Panc1 (cell line): ENCODE data around the gene MLANA.

Experiments used
- POLR2AphosphoS5 ChIP-seq: IDR thresholded peaks from 2 replicates; pipeline ENCODE4 v1.6.1; 2012; ENCODE audit warnings: mild to moderate bottlenecking, low read depth, low read length, moderate library complexity
- SIN3A ChIP-seq: IDR thresholded peaks from 2 replicates; pipeline ENCODE4 v1.6.1; 2012; ENCODE audit warnings: low read depth, mild to moderate bottlenecking, low read length, moderate library complexity, borderline replicate concordance; ENCODE audit not compliant: insufficient read depth
- TF ChIP-seq, protein P1 (sequence below): fragments of 450-650 bp; IDR thresholded peaks from 2 replicates; pipeline ENCODE4 v1.5.1; 2017; ENCODE audit warnings: mild to moderate bottlenecking
- TF ChIP-seq, protein P2 (sequence below), 2 experiments: IDR thresholded peaks; 2 replicates each; pipeline ENCODE4 v1.6.1; 2011 to 2012; ENCODE audit warnings: low read depth in 2 of 2, control low read depth in 1 of 2, low read length in 1 of 2, mild to moderate bottlenecking in 1 of 2, moderate library complexity in 1 of 2; ENCODE audit not compliant: insufficient read depth in 1 of 2

DNA sequence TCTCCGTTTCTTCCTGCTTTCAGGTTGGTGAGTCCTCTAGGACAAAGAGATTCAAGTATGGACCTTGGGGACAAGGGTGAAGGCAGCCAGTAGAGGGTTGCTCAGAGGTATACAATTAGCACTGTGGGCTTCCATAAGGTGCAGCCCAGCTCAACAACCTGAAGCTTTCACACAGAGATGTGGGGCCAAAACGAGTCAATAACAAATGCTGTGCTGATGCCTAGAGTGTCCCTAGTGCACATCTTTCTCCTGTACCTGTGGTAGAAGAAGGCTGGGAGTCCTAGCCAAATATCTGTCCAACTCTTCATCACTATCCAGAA lies 20.7 kb upstream of the MLANA start:
- TF ChIP-seq, protein P1, sequence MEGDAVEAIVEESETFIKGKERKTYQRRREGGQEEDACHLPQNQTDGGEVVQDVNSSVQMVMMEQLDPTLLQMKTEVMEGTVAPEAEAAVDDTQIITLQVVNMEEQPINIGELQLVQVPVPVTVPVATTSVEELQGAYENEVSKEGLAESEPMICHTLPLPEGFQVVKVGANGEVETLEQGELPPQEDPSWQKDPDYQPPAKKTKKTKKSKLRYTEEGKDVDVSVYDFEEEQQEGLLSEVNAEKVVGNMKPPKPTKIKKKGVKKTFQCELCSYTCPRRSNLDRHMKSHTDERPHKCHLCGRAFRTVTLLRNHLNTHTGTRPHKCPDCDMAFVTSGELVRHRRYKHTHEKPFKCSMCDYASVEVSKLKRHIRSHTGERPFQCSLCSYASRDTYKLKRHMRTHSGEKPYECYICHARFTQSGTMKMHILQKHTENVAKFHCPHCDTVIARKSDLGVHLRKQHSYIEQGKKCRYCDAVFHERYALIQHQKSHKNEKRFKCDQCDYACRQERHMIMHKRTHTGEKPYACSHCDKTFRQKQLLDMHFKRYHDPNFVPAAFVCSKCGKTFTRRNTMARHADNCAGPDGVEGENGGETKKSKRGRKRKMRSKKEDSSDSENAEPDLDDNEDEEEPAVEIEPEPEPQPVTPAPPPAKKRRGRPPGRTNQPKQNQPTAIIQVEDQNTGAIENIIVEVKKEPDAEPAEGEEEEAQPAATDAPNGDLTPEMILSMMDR, result no peak; the same call in 1 of the 2 replicates
- no peak for TF ChIP-seq SIN3A
- TF ChIP-seq POLR2AphosphoS5, result no peak
- TF ChIP-seq, protein P2, sequence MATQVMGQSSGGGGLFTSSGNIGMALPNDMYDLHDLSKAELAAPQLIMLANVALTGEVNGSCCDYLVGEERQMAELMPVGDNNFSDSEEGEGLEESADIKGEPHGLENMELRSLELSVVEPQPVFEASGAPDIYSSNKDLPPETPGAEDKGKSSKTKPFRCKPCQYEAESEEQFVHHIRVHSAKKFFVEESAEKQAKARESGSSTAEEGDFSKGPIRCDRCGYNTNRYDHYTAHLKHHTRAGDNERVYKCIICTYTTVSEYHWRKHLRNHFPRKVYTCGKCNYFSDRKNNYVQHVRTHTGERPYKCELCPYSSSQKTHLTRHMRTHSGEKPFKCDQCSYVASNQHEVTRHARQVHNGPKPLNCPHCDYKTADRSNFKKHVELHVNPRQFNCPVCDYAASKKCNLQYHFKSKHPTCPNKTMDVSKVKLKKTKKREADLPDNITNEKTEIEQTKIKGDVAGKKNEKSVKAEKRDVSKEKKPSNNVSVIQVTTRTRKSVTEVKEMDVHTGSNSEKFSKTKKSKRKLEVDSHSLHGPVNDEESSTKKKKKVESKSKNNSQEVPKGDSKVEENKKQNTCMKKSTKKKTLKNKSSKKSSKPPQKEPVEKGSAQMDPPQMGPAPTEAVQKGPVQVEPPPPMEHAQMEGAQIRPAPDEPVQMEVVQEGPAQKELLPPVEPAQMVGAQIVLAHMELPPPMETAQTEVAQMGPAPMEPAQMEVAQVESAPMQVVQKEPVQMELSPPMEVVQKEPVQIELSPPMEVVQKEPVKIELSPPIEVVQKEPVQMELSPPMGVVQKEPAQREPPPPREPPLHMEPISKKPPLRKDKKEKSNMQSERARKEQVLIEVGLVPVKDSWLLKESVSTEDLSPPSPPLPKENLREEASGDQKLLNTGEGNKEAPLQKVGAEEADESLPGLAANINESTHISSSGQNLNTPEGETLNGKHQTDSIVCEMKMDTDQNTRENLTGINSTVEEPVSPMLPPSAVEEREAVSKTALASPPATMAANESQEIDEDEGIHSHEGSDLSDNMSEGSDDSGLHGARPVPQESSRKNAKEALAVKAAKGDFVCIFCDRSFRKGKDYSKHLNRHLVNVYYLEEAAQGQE (IDR thresholded peaks at IDR 0.05; ENCODE audit: insufficient read depth in 1 of 2, low read depth in 2 of 2, low read length in 1 of 2), result no peak
